T-helper 2 cell (primary cell): Measurements from ENCODE around the gene SPSB4.
"Not testable (repeated sequence)": the region's sequence is repeated elsewhere in the genome, so short reads cannot be mapped to it uniquely, and the experiment has no call there.

Experiments used
- DNase-seq, 5 experiments: peaks; one replicate each; pipeline versions ENCODE4 v3.0.0 to v3.0.0-alpha.2; 2012 to 2022

Gene SPSB4

GRCh38 chr3:141095546-141095937, 44.4 kb downstream of the SPSB4 start:
- DNase-seq = no peak

- no peak for DNase-seq
Observed at GRCh38 chr3:141096164-141096563, 45.0 kb downstream of the SPSB4 start.

- DNase-seq = no peak
Observed at GRCh38 chr3:141096981-141097380, 45.8 kb downstream of the SPSB4 start.

- no peak for DNase-seq
Observed at GRCh38 chr3:141100112-141100511, 49.0 kb downstream of the SPSB4 start.

GRCh38 chr3:141100531-141101320, 49.6 kb downstream of the SPSB4 start:
- no peak for DNase-seq

- DNase-seq = no peak
Observed at GRCh38 chr3:141102372-141102771, 51.2 kb downstream of the SPSB4 start.

GRCh38 chr3:141103067-141103466, 51.9 kb downstream of the SPSB4 start:
- DNase-seq = no peak

GRCh38 chr3:141103503-141103902, 52.4 kb downstream of the SPSB4 start:
- DNase-seq = no peak

- no peak for DNase-seq
Observed at GRCh38 chr3:141104151-141104821, 53.1 kb downstream of the SPSB4 start.

- peak in 4 of 5 experiments; percentile 7 to 74 (median 25) for DNase-seq
Observed at GRCh38 chr3:141105828-141106628, 54.9 kb downstream of the SPSB4 start.

- no peak for DNase-seq
Observed at GRCh38 chr3:141106842-141107241, 55.7 kb downstream of the SPSB4 start.

- no peak for DNase-seq
Observed at GRCh38 chr3:141108039-141108438, 56.9 kb downstream of the SPSB4 start.

- no peak for DNase-seq
Observed at GRCh38 chr3:141109751-141110150, 58.6 kb downstream of the SPSB4 start.

GRCh38 chr3:141110322-141110721, 59.2 kb downstream of the SPSB4 start:
- no peak for DNase-seq

- DNase-seq = no peak
Observed at GRCh38 chr3:141111364-141112155, 60.4 kb downstream of the SPSB4 start.

GRCh38 chr3:141112686-141113297, 61.6 kb downstream of the SPSB4 start:
- no peak for DNase-seq

GRCh38 chr3:141113680-141114079, 62.5 kb downstream of the SPSB4 start:
- DNase-seq = not testable (repeated sequence)

- no peak for DNase-seq
Observed at GRCh38 chr3:141114179-141114745, 63.1 kb downstream of the SPSB4 start.

- DNase-seq = no peak
Observed at GRCh38 chr3:141114816-141115460, 63.8 kb downstream of the SPSB4 start.

GRCh38 chr3:141115789-141116541, 64.8 kb downstream of the SPSB4 start:
- DNase-seq = no peak
